Left ventricle myocardium inferior (tissue), 1 donor: ENCODE measurements around the gene TBX6. TPM values are rescaled to one million over a fixed set of nuclear protein-coding genes. Genes with fewer than 3 reads are reported as not detected.

Source experiments
- DNase-seq: peaks from one replicate; pipeline ENCODE4 v3.0.0-alpha.2; 2020
- H3K27ac ChIP-seq: fragments of 200-600 bp; replicated peaks from 2 replicates; pipeline ENCODE4 v1.8.0; 2021
- H3K27me3 ChIP-seq: fragments of 200-600 bp; 2 replicates; pipeline ENCODE4 v1.8.0; 2021; ENCODE audit warnings: low read depth
- H3K36me3 ChIP-seq: fragments of 200-600 bp; 2 replicates; pipeline ENCODE4 v1.8.0; 2021
- H3K4me1 ChIP-seq: fragments of 200-600 bp; 2 replicates; pipeline ENCODE4 v1.8.0; 2021
- H3K4me3 ChIP-seq: fragments of 200-600 bp; 2 replicates; pipeline ENCODE4 v1.8.0; 2021; ENCODE audit warnings: mild to moderate bottlenecking, moderate library complexity
- H3K9me3 ChIP-seq: fragments of 200-600 bp; replicated peaks from 2 replicates; pipeline ENCODE4 v1.8.0; 2021
- CTCF ChIP-seq: fragments of 200-600 bp; IDR thresholded peaks from 2 replicates; pipeline ENCODE4 v1.8.0; 2021; ENCODE audit warnings: antibody characterized with exemption, mild to moderate bottlenecking, borderline replicate concordance
- intact Hi-C: fragments of 100-400 bp; cut with micrococcal nuclease; formaldehyde crosslinking; loops from one replicate; pipeline ENCODE4 v1.11.0; 2022
- total RNA-seq: library from RNA; stranded (reverse); fragmentation: NEBNext Ultra II Directional; extraction: Animal tissue kit (Norgen Biotek cat#: 25700); gene quantifications from one replicate; pipeline ENCODE4 v1.2.1, GENCODE V29; 2021
- donor health status: DM: no; HTN: yes; CAD: no; lungs with severe emphysema.

Gene TBX6
- total RNA-seq, 1 donor from 2014 or later: 1.0 TPM

- Histone ChIP-seq H3K9me3 (no peaks in the 10 kb centered on the region), H3K4me1 (peaks cover 51% of the 10 kb centered on the region), H3K27ac (no peak overlapping the region), H3K4me3 (no peak overlapping the region), H3K36me3 (peaks cover 25% of the 10 kb centered on the region), H3K27me3 (no peaks in the 10 kb centered on the region)
- no peak for TF ChIP-seq CTCF
- intact Hi-C loops: no loop called here
- DNase-seq: no peak
Observed at GRCh38 chr16:30088832-30089624, 2.7 kb downstream of the TBX6 start.

- no peaks in the 10 kb centered on the region for H3K27me3 ChIP-seq
- no peak overlapping the region for H3K4me3 ChIP-seq
- peaks cover 45% of the 10 kb centered on the region for H3K4me1 ChIP-seq
- H3K27ac ChIP-seq: no peak overlapping the region
- intact Hi-C loops: no loop called here
- DNase-seq: no peak
- peaks cover 25% of the 10 kb centered on the region for H3K36me3 ChIP-seq
- no peaks in the 10 kb centered on the region for H3K9me3 ChIP-seq
- no peak for TF ChIP-seq CTCF
Observed at GRCh38 chr16:30088237-30088831, 3.4 kb downstream of the TBX6 start.

GRCh38 chr16:30087181-30087898 is 4.4 kb downstream of the TBX6 start:
- no peaks in the 10 kb centered on the region for H3K9me3 ChIP-seq
- TF ChIP-seq CTCF: no peak
- no peak overlapping the region for H3K27ac ChIP-seq
- peaks cover 35% of the 10 kb centered on the region for H3K4me1 ChIP-seq
- no peak overlapping the region for H3K4me3 ChIP-seq
- intact Hi-C loops: no loop called here
- H3K36me3 ChIP-seq: peaks cover 35% of the 10 kb centered on the region
- DNase-seq: no peak
- H3K27me3 ChIP-seq: no peaks in the 10 kb centered on the region

GRCh38 chr16:30086291-30087140 is 5.2 kb downstream of the TBX6 start:
- no peaks in the 10 kb centered on the region for H3K9me3 ChIP-seq
- intact Hi-C loops: no loop called here
- DNase-seq: no peak
- peaks cover 29% of the 10 kb centered on the region for H3K4me1 ChIP-seq
- TF ChIP-seq CTCF: no peak
- no peaks in the 10 kb centered on the region for H3K27me3 ChIP-seq
- H3K27ac ChIP-seq: peak overlapping the region; percentile 2
- no peak overlapping the region for H3K4me3 ChIP-seq
- H3K36me3 ChIP-seq: peaks cover 43% of the 10 kb centered on the region

GRCh38 chr16:30085820-30086219 is 5.9 kb downstream of the TBX6 start:
- no peak for TF ChIP-seq CTCF
- intact Hi-C loops: no loop called here
- Histone ChIP-seq H3K27ac (peak overlapping the region; percentile 62), H3K4me1 (peaks cover 22% of the 10 kb centered on the region), H3K9me3 (no peaks in the 10 kb centered on the region), H3K27me3 (no peaks in the 10 kb centered on the region), H3K36me3 (peaks cover 50% of the 10 kb centered on the region), H3K4me3 (no peak overlapping the region)
- no peak for DNase-seq
